SK-N-SH treated with all-trans-retinoic acid at 6 μM for 48 hours (cell line): Measurements from ENCODE around the gene ZNF451.

Source experiments
- ATAC-seq: fragments of 200-7000 bp; cut with Tn5 transposase; 3 replicates; pipeline ENCODE4 v1.9.1; 2020; ENCODE audit warnings: mild to moderate bottlenecking, moderate library complexity
- BACH2 ChIP-seq: fragments of 250-450 bp; sonication (Bioruptor Pico); IDR thresholded peaks from 2 replicates; pipeline ENCODE4 v1.9.0; 2021; ENCODE audit warnings: mild to moderate bottlenecking, borderline replicate concordance
- CREB5 ChIP-seq: fragments of 250-450 bp; sonication (Bioruptor Pico); IDR thresholded peaks from 2 replicates; pipeline ENCODE4 v1.5.1; 2020; ENCODE audit warnings: low read depth, mild to moderate bottlenecking, moderate library complexity
- CSDC2 ChIP-seq: fragments of 250-450 bp; sonication (Bioruptor Pico); IDR thresholded peaks from 2 replicates; pipeline ENCODE4 v1.5.0; 2020; ENCODE audit warnings: mild to moderate bottlenecking, moderate library complexity
- CSRNP3 ChIP-seq: fragments of 250-450 bp; sonication (Bioruptor Pico); IDR thresholded peaks from 2 replicates; pipeline ENCODE4 v1.5.1; 2021; ENCODE audit warnings: mild to moderate bottlenecking, moderate library complexity
- ESRRG ChIP-seq: fragments of 250-450 bp; sonication (Bioruptor Pico); IDR thresholded peaks from 2 replicates; pipeline ENCODE4 v1.6.1; 2021; ENCODE audit warnings: mild to moderate bottlenecking
- GLIS3 ChIP-seq: fragments of 250-450 bp; sonication (Bioruptor Pico); IDR thresholded peaks from 2 replicates; pipeline ENCODE4 v1.5.0; 2020; ENCODE audit warnings: mild to moderate bottlenecking, moderate library complexity
- ISL1 ChIP-seq: fragments of 250-450 bp; sonication (Bioruptor Pico); IDR thresholded peaks from 2 replicates; pipeline ENCODE4 v2.1.2; 2022; ENCODE audit warnings: mild to moderate bottlenecking, moderate library complexity
- OSR1 ChIP-seq: fragments of 250-450 bp; sonication (Bioruptor Pico); IDR thresholded peaks from 2 replicates; pipeline ENCODE4 v1.8.0; 2022; ENCODE audit warnings: moderate library complexity, mild to moderate bottlenecking, inconsistent platforms
- PATZ1 ChIP-seq: fragments of 250-450 bp; sonication (Bioruptor Pico); IDR thresholded peaks from 2 replicates; pipeline ENCODE4 v1.8.0; 2020; ENCODE audit warnings: mild to moderate bottlenecking, moderate library complexity, borderline replicate concordance
- POU6F1 ChIP-seq: fragments of 250-450 bp; sonication (Bioruptor Pico); IDR thresholded peaks from 2 replicates; pipeline ENCODE4 v1.8.0; 2021; ENCODE audit warnings: low read depth, mild to moderate bottlenecking, moderate library complexity, borderline replicate concordance
- PPARA ChIP-seq: fragments of 250-450 bp; sonication (Bioruptor Pico); IDR thresholded peaks from 2 replicates; pipeline ENCODE4 v1.5.0; 2020; ENCODE audit warnings: mild to moderate bottlenecking, borderline replicate concordance
- RARB ChIP-seq: fragments of 250-450 bp; sonication (Bioruptor Pico); IDR thresholded peaks from 2 replicates; pipeline ENCODE4 v1.8.0; 2021; ENCODE audit warnings: mild to moderate bottlenecking, moderate library complexity
- SNAI2 ChIP-seq: fragments of 250-450 bp; sonication (Bioruptor Pico); IDR thresholded peaks from 2 replicates; pipeline ENCODE4 v1.5.0; 2020; ENCODE audit warnings: mild to moderate bottlenecking, moderate library complexity
- TCF4 ChIP-seq: fragments of 250-450 bp; sonication (Bioruptor Pico); IDR thresholded peaks from 2 replicates; pipeline ENCODE4 v1.8.0; 2021; ENCODE audit warnings: mild to moderate bottlenecking, moderate library complexity, borderline replicate concordance
- TOX ChIP-seq: fragments of 250-450 bp; sonication (Bioruptor Pico); IDR thresholded peaks from 2 replicates; pipeline ENCODE4 v1.8.0; 2021; ENCODE audit warnings: mild to moderate bottlenecking, moderate library complexity, borderline replicate concordance
- TSHZ2 ChIP-seq: fragments of 250-450 bp; sonication (Bioruptor Pico); IDR thresholded peaks from 2 replicates; pipeline ENCODE4 v1.5.0; 2020; ENCODE audit warnings: mild to moderate bottlenecking, moderate library complexity
- ZC3H10 ChIP-seq: fragments of 250-450 bp; sonication (Bioruptor Pico); IDR thresholded peaks from 2 replicates; pipeline ENCODE4 v1.5.1; 2021; ENCODE audit warnings: mild to moderate bottlenecking, moderate library complexity
- ZFP3 ChIP-seq: fragments of 250-450 bp; sonication (Bioruptor Pico); IDR thresholded peaks from 2 replicates; pipeline ENCODE4 v1.5.0; 2020; ENCODE audit warnings: mild to moderate bottlenecking, moderate library complexity
- ZNF565 ChIP-seq: fragments of 450-650 bp; formaldehyde crosslinking; conservative IDR thresholded peaks from 2 replicates; pipeline ENCODE4 v1.5.0; 2020; ENCODE audit warnings: low read depth, mild to moderate bottlenecking, moderate library complexity
- ZNF70 ChIP-seq: fragments of 450-650 bp; formaldehyde crosslinking; IDR thresholded peaks from 2 replicates; pipeline ENCODE4 v1.5.0; 2020; ENCODE audit warnings: mild to moderate bottlenecking, moderate library complexity
- ZNF8 ChIP-seq: fragments of 450-650 bp; formaldehyde crosslinking; IDR thresholded peaks from 2 replicates; pipeline ENCODE4 v1.5.0; 2020; ENCODE audit warnings: mild to moderate bottlenecking, moderate library complexity

The ZNF451 gene

GRCh38 chr6:57130661-57131177, 40.7 kb downstream of the ZNF451 start:
- no peak for TF ChIP-seq ZFP3 (CRISPR knock-in tag)
- TF ChIP-seq PATZ1 = no peak
- TF ChIP-seq BACH2 (CRISPR knock-in tag) = no peak
- TF ChIP-seq ISL1 (CRISPR knock-in tag) = no peak
- TF ChIP-seq ZNF70 = no peak
- TF ChIP-seq CSDC2 (CRISPR knock-in tag) = no peak
- TF ChIP-seq ZC3H10 (CRISPR knock-in tag) = no peak
- no peak for TF ChIP-seq OSR1 (CRISPR knock-in tag)
- no peak for TF ChIP-seq TSHZ2 (CRISPR knock-in tag)
- TF ChIP-seq RARB (CRISPR knock-in tag) = no peak
- no peak for TF ChIP-seq ESRRG (CRISPR knock-in tag)
- TF ChIP-seq CREB5 = no peak
- TF ChIP-seq PPARA = no peak
- no peak for TF ChIP-seq ZNF565 (CRISPR knock-in tag)
- TF ChIP-seq TCF4 (CRISPR knock-in tag) = no peak
- TF ChIP-seq GLIS3 (CRISPR knock-in tag) = no peak
- no peak for TF ChIP-seq SNAI2 (CRISPR knock-in tag)
- peak; percentile 37; the same call in 2 of the 3 replicates for ATAC-seq

- TF ChIP-seq TOX (CRISPR knock-in tag) (peak; percentile 32; the same call in 1 of the 2 replicates), ZNF70 (no peak), CSRNP3 (CRISPR knock-in tag) (0 out of 2 replicates have a peak, but pooled peaks have one; percentile 51), ISL1 (CRISPR knock-in tag) (peak; percentile 93), CREB5 (0 out of 2 replicates have a peak, but pooled peaks have one; percentile 48), BACH2 (CRISPR knock-in tag) (no peak), RARB (CRISPR knock-in tag) (no peak), PATZ1 (peak; percentile 77; the same call in 1 of the 2 replicates), POU6F1 (CRISPR knock-in tag) (0 out of 2 replicates have a peak, but pooled peaks have one; percentile 55), SNAI2 (CRISPR knock-in tag) (peak; percentile 25; the same call in 1 of the 2 replicates), ZNF8 (no peak), TCF4 (CRISPR knock-in tag) (peak; percentile 80), ZC3H10 (CRISPR knock-in tag) (peak; percentile 94), PPARA (no peak), TSHZ2 (CRISPR knock-in tag) (no peak), ZFP3 (CRISPR knock-in tag) (no peak), ESRRG (CRISPR knock-in tag) (peak; percentile 87; the same call in 1 of the 2 replicates), GLIS3 (CRISPR knock-in tag) (no peak)
- ATAC-seq = peak; percentile 91
These were observed 45.0 kb downstream of the ZNF451 start for GRCh38 chr6:57134954-57135353.
